Mesodermal cell (in vitro differentiated cells): ENCODE results near the gene MRPL30.
"Not testable (repeated sequence)": the region's sequence is repeated elsewhere in the genome, so short reads cannot be mapped to it uniquely, and the experiment has no call there.

ENCODE experiments used
- H3K27ac ChIP-seq: 2 replicates; pipeline ENCODE4 v1.7.0; 2013; ENCODE audit warnings: mild to moderate bottlenecking, low read depth, low read length, moderate library complexity; ENCODE audit not compliant: severe bottlenecking
- H3K36me3 ChIP-seq: 2 replicates; pipeline ENCODE4 v1.7.1; 2013; ENCODE audit warnings: mild to moderate bottlenecking, low read length, moderate library complexity; ENCODE audit not compliant: control insufficient read depth, insufficient read depth
- H3K4me1 ChIP-seq: one replicate; pipeline ENCODE4 v1.7.1; 2013; ENCODE audit warnings: mild to moderate bottlenecking, low read length; ENCODE audit not compliant: insufficient read depth, control insufficient read depth, poor library complexity, severe bottlenecking
- H3K4me3 ChIP-seq: 2 replicates; pipeline ENCODE4 v1.7.0; 2013; ENCODE audit warnings: low read length, control low read depth, mild to moderate bottlenecking; ENCODE audit not compliant: insufficient read depth, poor library complexity, severe bottlenecking; ENCODE audit errors: extremely low read depth
- H3K9me3 ChIP-seq: 2 replicates; pipeline ENCODE4 v1.7.1; 2013; ENCODE audit warnings: mild to moderate bottlenecking, low read length, moderate library complexity; ENCODE audit not compliant: control insufficient read depth
- WGBS, 2 experiments: methylation state at CpG; one replicate each; pipeline ENCODE4 v1.1.5; 2013; ENCODE audit warnings: missing lambda C conversion rate in 2 of 2; ENCODE audit not compliant: insufficient coverage in 2 of 2; 5-methylcytosine and 5-hydroxymethylcytosine counted together

MRPL30 gene

DNA sequence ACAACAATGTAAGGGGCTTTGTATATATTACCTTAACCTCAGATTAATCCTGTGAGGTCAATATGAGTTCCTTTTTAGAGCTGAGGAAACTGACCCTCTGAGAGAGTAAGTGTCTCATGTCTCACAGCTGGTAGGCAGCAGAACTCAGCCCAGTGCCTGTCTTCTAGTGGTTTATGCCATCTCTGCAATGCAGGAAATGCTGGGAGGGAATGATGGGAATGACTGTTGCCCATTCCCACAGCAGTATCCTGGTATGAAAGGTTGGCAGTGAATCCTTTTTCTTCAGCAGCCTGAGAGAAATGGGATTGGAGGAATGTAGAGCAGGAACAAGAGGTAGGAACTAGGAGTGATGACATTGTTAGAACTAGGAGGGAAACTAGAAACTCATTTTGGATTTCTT is 6.0 kb downstream of the MRPL30 start:
- Histone ChIP-seq H3K4me3 (no peak overlapping the region), H3K27ac (no peak overlapping the region), H3K9me3 (no peaks in the 10 kb centered on the region), H3K4me1 (no peaks in the 10 kb centered on the region), H3K36me3 (peaks cover 52% of the 10 kb centered on the region)

DNA sequence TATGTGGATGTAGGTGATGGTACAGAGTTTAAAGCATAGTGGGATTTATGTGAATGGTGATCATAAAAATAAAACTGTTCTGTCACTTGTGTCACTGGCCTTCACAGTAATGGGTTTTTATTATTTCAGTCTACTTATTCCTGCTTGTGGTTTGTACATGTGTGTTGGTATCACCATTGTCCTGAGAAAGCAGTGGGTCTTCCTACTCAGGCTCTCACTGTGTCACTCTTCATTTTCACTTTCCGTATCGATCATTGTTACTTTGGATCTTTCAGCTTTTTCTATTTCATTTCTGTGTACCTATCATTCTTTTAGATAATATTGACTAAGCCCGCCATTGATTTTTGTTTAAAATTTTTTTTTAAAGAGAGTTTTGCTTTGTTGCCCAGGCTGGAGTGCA is 7.4 kb downstream of the MRPL30 start:
- H3K4me3 ChIP-seq, result no peak overlapping the region
- no peaks in the 10 kb centered on the region for H3K9me3 ChIP-seq
- H3K4me1 ChIP-seq, result no peaks in the 10 kb centered on the region
- no CpG with 5 or more reads among the region's 3 CpGs for WGBS, 2 experiments
- H3K36me3 ChIP-seq, result peaks cover 61% of the 10 kb centered on the region
- no peak overlapping the region for H3K27ac ChIP-seq

DNA sequence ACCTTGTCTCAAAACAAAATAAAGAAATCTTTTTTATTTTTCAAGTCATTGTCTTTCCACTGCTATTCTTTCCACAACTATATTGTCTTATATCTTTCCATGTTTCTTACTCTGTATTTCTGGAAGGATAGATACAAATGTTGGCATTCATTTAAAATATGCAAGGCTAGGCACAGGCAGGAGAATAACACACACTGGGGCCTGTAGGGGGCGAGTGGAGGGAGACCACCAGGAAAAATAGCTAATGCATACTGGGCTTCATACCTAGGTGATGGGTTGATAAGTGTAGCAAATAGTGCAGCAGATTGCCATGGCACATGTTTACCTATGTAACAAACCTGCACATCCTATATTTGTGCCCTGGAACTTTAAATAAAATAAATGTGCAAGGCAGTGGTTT is 9.6 kb downstream of the MRPL30 start:
- H3K4me3 ChIP-seq, result no peak overlapping the region
- H3K9me3 ChIP-seq, result no peaks in the 10 kb centered on the region
- no peaks in the 10 kb centered on the region for H3K4me1 ChIP-seq
- peaks cover 78% of the 10 kb centered on the region for H3K36me3 ChIP-seq
- H3K27ac ChIP-seq, result no peak overlapping the region
- 91% methylated on average over 1 of the region's 1 CpG; no CpG with 5 or more reads in 1 of the 2 experiments for WGBS, 2 experiments

DNA sequence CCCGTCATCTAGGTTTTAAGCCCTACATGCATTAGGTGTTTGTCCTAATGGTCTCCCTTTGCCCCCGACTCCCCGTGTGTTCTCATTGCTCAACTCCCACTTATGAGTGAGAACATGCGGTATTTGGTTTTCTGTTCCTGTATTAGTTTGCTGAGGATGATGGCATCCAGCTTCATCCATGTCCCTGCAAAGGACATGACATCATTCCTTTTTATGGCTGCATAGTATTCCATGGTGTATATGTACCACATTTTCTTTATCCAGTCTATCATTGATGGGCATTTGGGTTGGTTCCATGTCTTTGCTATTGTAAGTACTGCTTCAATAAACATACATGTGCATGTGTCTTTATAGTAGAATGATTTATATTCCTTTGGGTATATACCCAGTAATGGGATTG is 11.4 kb downstream of the MRPL30 start:
- H3K36me3 ChIP-seq, result peaks cover 83% of the 10 kb centered on the region
- not testable (repeated sequence) for H3K4me3 ChIP-seq, H3K9me3 ChIP-seq, H3K4me1 ChIP-seq, H3K27ac ChIP-seq
- 100% methylated on average over 4 of the region's 4 CpGs; no CpG with 5 or more reads in 1 of the 2 experiments for WGBS, 2 experiments

DNA sequence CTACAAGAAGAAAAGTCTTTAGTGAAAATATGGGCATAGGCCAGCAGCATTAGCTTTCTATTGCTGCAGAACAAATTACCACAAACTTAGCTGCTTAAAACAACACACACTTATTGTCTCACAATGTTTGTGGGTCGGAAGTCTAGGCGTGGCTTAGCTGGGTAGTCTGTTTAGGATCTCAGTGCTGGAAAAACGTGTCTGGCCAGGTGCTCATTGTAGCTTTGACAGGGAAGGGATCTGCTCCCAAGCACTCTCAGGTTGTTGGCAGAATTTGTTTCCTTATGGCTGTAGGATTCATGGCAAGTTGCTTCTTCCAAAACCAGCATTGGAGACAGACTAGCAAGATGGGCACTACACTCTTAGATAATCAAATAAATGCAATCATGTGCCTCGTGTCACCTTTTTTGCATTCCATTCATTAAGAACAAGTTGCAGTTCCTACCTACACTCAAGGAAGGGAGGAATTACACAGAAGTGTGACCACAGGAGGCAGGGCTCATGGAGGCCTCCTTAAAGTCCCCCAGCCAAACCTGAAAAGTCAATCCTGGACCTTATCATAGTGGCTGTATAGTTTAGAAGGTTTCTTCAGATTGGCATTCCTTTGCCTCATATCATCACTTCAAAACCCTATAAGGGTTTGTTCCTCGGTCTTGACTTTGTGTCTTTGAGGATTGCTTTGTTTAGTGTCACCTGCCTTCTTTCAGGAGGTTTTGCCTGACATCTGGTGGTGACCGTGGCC is 17.3 kb downstream of the MRPL30 start:
- H3K36me3 ChIP-seq, result peaks cover 60% of the 10 kb centered on the region
- WGBS, 2 experiments, result 86 to 100% methylated on average over 2 to 5 of the region's 6 CpGs
- no peaks in the 10 kb centered on the region for H3K9me3 ChIP-seq
- H3K27ac ChIP-seq, result no peak overlapping the region
- H3K4me1 ChIP-seq, result no peaks in the 10 kb centered on the region
- no peak overlapping the region for H3K4me3 ChIP-seq

DNA sequence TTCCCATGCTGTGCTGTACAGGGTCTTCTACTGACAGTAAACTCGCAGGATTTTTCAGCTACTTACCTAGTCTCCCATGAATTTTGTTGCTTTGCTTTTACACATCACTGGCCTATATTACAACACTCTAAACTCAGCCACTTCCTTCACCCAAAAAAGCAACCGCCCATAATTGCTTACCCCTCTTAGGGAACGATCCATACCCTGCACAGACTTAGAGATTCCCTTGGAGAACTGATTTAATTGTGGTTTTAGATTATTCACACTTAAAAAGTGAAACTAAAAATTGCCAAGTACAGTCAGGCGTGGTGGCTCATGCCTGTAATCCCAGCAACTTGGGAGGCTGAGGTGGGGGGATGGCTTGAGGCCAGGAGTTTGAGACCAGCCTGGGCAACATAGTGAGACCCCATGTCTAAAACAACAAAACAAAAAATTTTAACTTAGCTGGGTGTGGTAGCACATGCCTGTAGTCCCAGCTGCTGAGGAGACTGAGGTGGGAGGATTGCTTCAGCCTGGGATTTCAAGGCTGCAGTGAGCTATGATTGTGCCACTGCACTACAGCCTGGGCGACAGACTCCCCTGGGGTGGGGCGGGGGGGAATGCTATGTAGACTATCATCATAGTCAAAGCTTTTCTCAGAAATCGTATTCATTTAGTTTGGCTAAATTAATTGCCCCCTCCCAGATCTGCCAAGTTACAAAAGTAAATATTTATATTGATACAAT is 19.3 kb downstream of the MRPL30 start:
- Histone ChIP-seq H3K4me3 (no peak overlapping the region), H3K9me3 (no peaks in the 10 kb centered on the region), H3K4me1 (no peaks in the 10 kb centered on the region), H3K27ac (no peak overlapping the region), H3K36me3 (peaks cover 44% of the 10 kb centered on the region)
- WGBS, 2 experiments, result 87 to 94% methylated on average over 2 to 4 of the region's 7 CpGs

DNA sequence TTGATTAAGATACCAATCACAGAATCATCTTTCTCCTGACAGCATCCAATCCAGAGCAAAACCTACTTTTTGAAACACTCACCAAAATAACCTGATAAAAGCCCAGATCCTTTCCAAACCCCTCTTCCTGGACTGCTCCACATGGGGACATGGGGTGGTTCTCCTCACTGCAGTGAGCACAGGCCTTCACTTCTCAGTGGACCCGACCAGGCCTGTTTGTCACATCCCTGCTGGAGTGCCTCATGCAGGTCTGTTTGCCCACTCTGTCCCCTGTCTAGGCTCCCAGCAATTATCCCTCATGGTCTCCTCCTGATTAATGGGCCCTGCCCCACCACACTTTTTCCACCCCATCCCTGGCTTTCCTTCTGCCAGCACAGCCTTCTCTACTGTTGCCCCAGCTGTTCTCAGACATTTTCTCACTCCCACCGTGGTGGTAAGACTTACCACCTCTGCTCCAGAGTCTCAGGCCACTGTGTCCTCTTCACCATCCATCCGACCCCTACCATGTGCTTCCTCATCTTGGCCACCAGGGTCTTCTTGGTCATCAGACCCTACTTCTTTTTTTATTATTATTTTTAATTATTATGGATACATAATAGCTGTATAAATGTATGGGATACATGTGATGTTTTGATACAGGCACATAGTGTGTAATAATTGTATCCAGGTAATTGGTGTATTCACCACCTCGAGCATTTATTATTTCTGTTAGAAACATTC is 21.1 kb downstream of the MRPL30 start:
- Histone ChIP-seq H3K4me3 (no peak overlapping the region), H3K9me3 (no peaks in the 10 kb centered on the region), H3K27ac (no peak overlapping the region), H3K36me3 (peaks cover 26% of the 10 kb centered on the region), H3K4me1 (no peaks in the 10 kb centered on the region)
- WGBS, 2 experiments, result 89 to 100% methylated on average over 1 to 3 of the region's 4 CpGs

DNA sequence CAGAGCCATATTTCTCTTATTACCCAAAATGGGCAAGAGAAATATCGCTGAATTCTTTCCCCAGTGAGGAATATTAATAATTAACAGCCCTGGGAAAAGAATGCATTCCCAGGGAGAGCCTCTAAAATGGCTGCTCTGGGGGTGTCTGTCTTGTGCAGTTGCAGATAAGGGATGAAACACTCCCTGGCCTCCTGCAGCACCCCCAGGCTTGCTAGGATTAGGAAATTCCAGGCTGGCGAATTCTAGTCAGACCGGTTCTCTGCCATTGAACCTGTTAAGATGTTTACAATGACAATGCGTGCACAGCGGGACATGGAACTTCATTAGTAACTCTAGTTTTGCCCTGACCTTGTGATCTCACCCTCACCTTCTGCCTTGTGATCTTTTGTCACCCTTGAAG is 24.5 kb downstream of the MRPL30 start:
- 73 to 91% methylated on average over 4 of the region's 5 CpGs for WGBS, 2 experiments
- Histone ChIP-seq H3K27ac (no peak overlapping the region), H3K36me3 (peaks cover 10% of the 10 kb centered on the region), H3K4me1 (no peaks in the 10 kb centered on the region), H3K9me3 (no peaks in the 10 kb centered on the region), H3K4me3 (no peak overlapping the region)

DNA sequence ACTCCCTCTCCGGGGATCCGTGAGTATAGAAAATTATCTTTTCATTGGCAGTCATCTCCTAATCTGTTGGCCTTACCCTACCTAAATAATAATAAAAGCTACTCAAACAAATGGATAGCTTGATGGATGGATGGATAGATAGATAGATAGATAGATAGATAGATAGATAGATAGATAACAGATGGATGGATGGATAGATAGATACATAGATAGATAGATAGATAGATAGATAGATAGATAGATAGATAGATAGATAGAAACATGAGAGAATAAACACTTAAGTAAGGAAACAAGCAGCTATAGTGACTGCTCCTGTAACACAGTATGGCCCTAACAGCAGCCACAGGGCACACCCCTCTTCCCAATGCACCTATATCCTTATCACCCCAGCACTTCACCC is 35.1 kb downstream of the MRPL30 start:
- WGBS, 2 experiments, result no CpG with 5 or more reads among the region's 2 CpGs
- Histone ChIP-seq H3K4me1 (no peaks in the 10 kb centered on the region), H3K9me3 (no peaks in the 10 kb centered on the region), H3K27ac (no peak overlapping the region), H3K4me3 (no peak overlapping the region), H3K36me3 (no peaks in the 10 kb centered on the region)

DNA sequence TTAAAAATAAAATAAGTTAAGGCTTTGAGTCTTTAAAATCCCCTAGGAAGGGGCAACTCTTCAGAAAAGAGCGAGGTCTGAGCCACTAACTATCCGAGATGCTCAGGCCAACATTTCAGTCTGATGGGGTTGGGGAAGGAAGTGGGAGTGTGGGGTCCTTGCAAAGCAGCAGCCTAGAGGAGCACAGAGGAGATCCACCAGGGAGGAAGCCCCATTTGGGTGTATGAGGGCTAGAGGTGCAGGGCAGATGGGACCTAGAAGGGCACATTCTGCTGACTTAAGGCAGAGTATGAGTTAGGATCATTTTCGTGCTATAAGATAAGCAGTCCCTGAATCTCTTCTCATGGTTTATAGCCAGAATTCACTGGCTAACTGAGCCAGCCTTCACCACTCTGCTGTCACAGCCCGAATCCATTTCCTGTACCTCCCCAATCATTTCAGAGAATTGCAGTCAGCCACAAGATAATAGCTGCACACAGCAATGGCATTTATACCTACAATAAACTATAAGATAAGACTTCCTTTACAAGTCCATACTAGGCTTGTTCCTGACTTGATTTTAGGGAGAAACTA is 37.0 kb downstream of the MRPL30 start:
- Histone ChIP-seq H3K36me3 (no peaks in the 10 kb centered on the region), H3K4me1 (no peaks in the 10 kb centered on the region), H3K4me3 (no peak overlapping the region), H3K9me3 (no peaks in the 10 kb centered on the region), H3K27ac (no peak overlapping the region)
- WGBS, 2 experiments, result 80 to 96% methylated on average over 4 of the region's 4 CpGs
